Naive B cell (primary cell): ENCODE results near the gene ALDH4A1. TPM values are rescaled to one million over a fixed set of nuclear protein-coding genes. Genes with fewer than 3 reads are reported as not detected.

Experiments
- ATAC-seq, 2 donors: fragments of 150-1000 bp; cut with Tn5 transposase; 2 replicates each; pipeline ENCODE4 v1.10.0; 2021; ENCODE audit warnings: low read depth in 2 of 2, mild to moderate bottlenecking in 2 of 2, moderate library complexity in 2 of 2
- DNase-seq: peaks from one replicate; pipeline ENCODE4 v3.0.0; 2022
- H3K27ac Mint-ChIP-seq, 6 donors: one replicate each; pipeline ENCODE4 v1.8.0; 2020 to 2022; ENCODE audit warnings: mild to moderate bottlenecking in 6 of 6, mixed read lengths in 6 of 6, moderate library complexity in 5 of 6, inconsistent platforms in 2 of 6
- H3K27me3 Mint-ChIP-seq, 3 donors: one replicate each; pipeline ENCODE4 v1.8.0; 2021 to 2022; ENCODE audit warnings: mixed read lengths in 3 of 3, mild to moderate bottlenecking in 1 of 3
- H3K36me3 Mint-ChIP-seq, 2 donors: one replicate each; pipeline ENCODE4 v1.8.0; 2020 to 2022; ENCODE audit warnings: mixed read lengths in 2 of 2, inconsistent platforms in 1 of 2, mild to moderate bottlenecking in 1 of 2
- H3K4me1 Mint-ChIP-seq, 3 donors: one replicate each; pipeline ENCODE4 v1.8.0; 2020 to 2022; ENCODE audit warnings: mixed read lengths in 3 of 3, inconsistent platforms in 1 of 3, mild to moderate bottlenecking in 1 of 3, moderate library complexity in 1 of 3
- H3K4me3 Mint-ChIP-seq, 8 donors: one replicate each; pipeline ENCODE4 v1.8.0; 2020 to 2022; ENCODE audit warnings: mild to moderate bottlenecking in 8 of 8, mixed read lengths in 8 of 8, moderate library complexity in 8 of 8, inconsistent platforms in 2 of 8
- H3K9me3 Mint-ChIP-seq, 7 donors: one replicate each; pipeline ENCODE4 v1.8.0; 2020 to 2022; ENCODE audit warnings: mixed read lengths in 7 of 7, mild to moderate bottlenecking in 5 of 7, inconsistent platforms in 2 of 7, moderate library complexity in 1 of 7
- polyA plus RNA-seq, 6 donors: library from polyadenylated mRNA; unstranded; fragments of 300-500 nt; fragmentation: Illumina TruSeq; gene quantifications; one replicate each; pipeline ENCODE4 v1.2.3, GENCODE V29; 2021; ENCODE audit warnings: low read depth in 6 of 6

The ALDH4A1 gene
- polyA plus RNA-seq, 6 donors from 2014 or later: 0.96 to 6.7 (median 1.1) TPM

GRCh38 chr1:18943914-18944572, 41.7 kb upstream of the ALDH4A1 start:
- Mint-ChIP-seq H3K36me3 (no peaks in the 10 kb centered on the region), H3K9me3 (no peaks in the 10 kb centered on the region), H3K4me3 (no peak overlapping the region), H3K27me3 (no peaks in the 10 kb centered on the region), H3K27ac (peak overlapping the region in 2 of 6 donors; percentile 65 to 92), H3K4me1 (peaks cover 48 to 60% (median 54%) of the 10 kb centered on the region in 3 donors)
- no peak for ATAC-seq
- DNase-seq: no peak

- Mint-ChIP-seq H3K4me3 (no peak overlapping the region), H3K4me1 (peaks cover 39 to 59% (median 45%) of the 10 kb centered on the region in 3 donors)
Measured at GRCh38 chr1:18943162-18943561, 40.8 kb upstream of the ALDH4A1 start.

GRCh38 chr1:18942340-18942739, 40.0 kb upstream of the ALDH4A1 start:
- peaks cover 32 to 53% (median 37%) of the 10 kb centered on the region in 3 donors for H3K4me1 Mint-ChIP-seq
- H3K27me3 Mint-ChIP-seq: no peaks in the 10 kb centered on the region
- H3K36me3 Mint-ChIP-seq: no peaks in the 10 kb centered on the region
- DNase-seq (no peak), ATAC-seq (no peak)
- no peak overlapping the region for H3K4me3 Mint-ChIP-seq
- H3K9me3 Mint-ChIP-seq: no peaks in the 10 kb centered on the region
- H3K27ac Mint-ChIP-seq: no peak overlapping the region

More at GRCh38 chr1:18943162-18943561, 40.8 kb upstream of the ALDH4A1 start:
- H3K27ac Mint-ChIP-seq: peak overlapping the region in 1 of 6 donors; percentile 65
- no peaks in the 10 kb centered on the region for H3K36me3 Mint-ChIP-seq
- no peak for DNase-seq
- ATAC-seq: no peak
- no peaks in the 10 kb centered on the region for H3K27me3 Mint-ChIP-seq
- H3K9me3 Mint-ChIP-seq: no peaks in the 10 kb centered on the region

GRCh38 chr1:18941221-18942141, 39.1 kb upstream of the ALDH4A1 start:
- ATAC-seq (no peak), DNase-seq (no peak)
- Mint-ChIP-seq H3K9me3 (no peaks in the 10 kb centered on the region), H3K27ac (peak overlapping the region in 1 of 6 donors; percentile 42), H3K36me3 (no peaks in the 10 kb centered on the region), H3K4me3 (no peak overlapping the region), H3K4me1 (peaks cover 34 to 55% (median 34%) of the 10 kb centered on the region in 3 donors), H3K27me3 (no peaks in the 10 kb centered on the region)

- DNase-seq: no peak
- H3K36me3 Mint-ChIP-seq: no peaks in the 10 kb centered on the region
- no peaks in the 10 kb centered on the region for H3K9me3 Mint-ChIP-seq
- H3K4me1 Mint-ChIP-seq: peaks cover 33 to 56% (median 34%) of the 10 kb centered on the region in 3 donors
- no peak for ATAC-seq
- H3K27me3 Mint-ChIP-seq: no peaks in the 10 kb centered on the region
- H3K4me3 Mint-ChIP-seq: no peak overlapping the region
- H3K27ac Mint-ChIP-seq: no peak overlapping the region
Measured at GRCh38 chr1:18940303-18941020, 38.1 kb upstream of the ALDH4A1 start.

- H3K27ac Mint-ChIP-seq: no peak overlapping the region
- H3K27me3 Mint-ChIP-seq: no peaks in the 10 kb centered on the region
- H3K36me3 Mint-ChIP-seq: no peaks in the 10 kb centered on the region
- ATAC-seq: no peak
- H3K9me3 Mint-ChIP-seq: no peaks in the 10 kb centered on the region
- H3K4me1 Mint-ChIP-seq: peaks cover 31 to 48% (median 32%) of the 10 kb centered on the region in 3 donors
- no peak overlapping the region for H3K4me3 Mint-ChIP-seq
- DNase-seq: no peak
Measured at GRCh38 chr1:18939398-18940302, 37.3 kb upstream of the ALDH4A1 start.

- H3K27ac Mint-ChIP-seq: peak overlapping the region in 1 of 6 donors; percentile 47
- H3K4me3 Mint-ChIP-seq: no peak overlapping the region
- no peak for DNase-seq
- H3K27me3 Mint-ChIP-seq: no peaks in the 10 kb centered on the region
- no peaks in the 10 kb centered on the region for H3K36me3 Mint-ChIP-seq
- no peak for ATAC-seq
- H3K9me3 Mint-ChIP-seq: no peaks in the 10 kb centered on the region
- H3K4me1 Mint-ChIP-seq: peaks cover 24 to 39% (median 30%) of the 10 kb centered on the region in 3 donors
Measured at GRCh38 chr1:18938707-18939070, 36.3 kb upstream of the ALDH4A1 start.

- DNase-seq (no peak), ATAC-seq (peak in 1 of 2 donors; percentile 25)
- Mint-ChIP-seq H3K4me1 (peaks cover 21 to 35% (median 30%) of the 10 kb centered on the region in 3 donors), H3K27ac (peak overlapping the region in 2 of 6 donors; percentile 56 to 78), H3K9me3 (no peaks in the 10 kb centered on the region), H3K4me3 (no peak overlapping the region), H3K27me3 (no peaks in the 10 kb centered on the region), H3K36me3 (no peaks in the 10 kb centered on the region)
Measured at GRCh38 chr1:18938008-18938706, 35.8 kb upstream of the ALDH4A1 start.

GRCh38 chr1:18937539-18937938, 35.2 kb upstream of the ALDH4A1 start:
- H3K9me3 Mint-ChIP-seq: no peaks in the 10 kb centered on the region
- DNase-seq (no peak), ATAC-seq (no peak)
- no peak overlapping the region for H3K4me3 Mint-ChIP-seq
- no peaks in the 10 kb centered on the region for H3K36me3 Mint-ChIP-seq
- H3K4me1 Mint-ChIP-seq: peaks cover 23 to 41% (median 36%) of the 10 kb centered on the region in 3 donors
- no peaks in the 10 kb centered on the region for H3K27me3 Mint-ChIP-seq
- H3K27ac Mint-ChIP-seq: peak overlapping the region in 1 of 6 donors; percentile 78

- Mint-ChIP-seq H3K4me3 (no peak overlapping the region), H3K36me3 (no peaks in the 10 kb centered on the region), H3K27me3 (no peaks in the 10 kb centered on the region), H3K9me3 (no peaks in the 10 kb centered on the region), H3K4me1 (peaks cover 29 to 47% (median 42%) of the 10 kb centered on the region in 3 donors), H3K27ac (peak overlapping the region in 3 of 6 donors; percentile 56 to 90 (median 78))
- no peak for ATAC-seq
- no peak for DNase-seq
Measured at GRCh38 chr1:18936814-18937481, 34.6 kb upstream of the ALDH4A1 start.

- no peak for DNase-seq
- H3K4me1 Mint-ChIP-seq: peaks cover 34 to 52% (median 47%) of the 10 kb centered on the region in 3 donors
- H3K27me3 Mint-ChIP-seq: no peaks in the 10 kb centered on the region
Measured at GRCh38 chr1:18936471-18936813, 34.1 kb upstream of the ALDH4A1 start.

More at GRCh38 chr1:18936471-18936813, 34.1 kb upstream of the ALDH4A1 start:
- Mint-ChIP-seq H3K36me3 (no peaks in the 10 kb centered on the region), H3K4me3 (no peak overlapping the region), H3K27ac (peak overlapping the region in 2 of 6 donors; percentile 15 to 78), H3K9me3 (no peaks in the 10 kb centered on the region)
- ATAC-seq: no peak
